Neuronal stem cell (in vitro differentiated cells): ENCODE data around the gene NCS1.

ENCODE experiments used
- DNase-seq: peaks from one replicate; pipeline ENCODE4 v3.0.0-alpha.2; 2013; ENCODE audit warnings: low spot score
- H2AFZ ChIP-seq: one replicate; pipeline ENCODE4 v1.6.1; 2013; ENCODE audit warnings: mild to moderate bottlenecking, low read length, inconsistent platforms
- H2AK5ac ChIP-seq: 2 replicates; pipeline ENCODE4 v1.6.1; 2013; ENCODE audit warnings: low read depth, mild to moderate bottlenecking, inconsistent platforms, low read length, moderate library complexity, mixed read lengths
- H2BK120ac ChIP-seq: 2 replicates; pipeline ENCODE4 v1.6.1; 2013; ENCODE audit warnings: low read depth, mild to moderate bottlenecking, inconsistent platforms, low read length, moderate library complexity, mixed read lengths
- H2BK12ac ChIP-seq: one replicate; pipeline ENCODE4 v1.6.1; 2013; ENCODE audit warnings: low read length, inconsistent platforms
- H2BK15ac ChIP-seq: 2 replicates; pipeline ENCODE4 v1.6.1; 2013; ENCODE audit warnings: mild to moderate bottlenecking, low read length, inconsistent platforms, mixed read lengths
- H2BK5ac ChIP-seq: one replicate; pipeline ENCODE4 v1.6.1; 2013; ENCODE audit warnings: inconsistent platforms, mild to moderate bottlenecking, low read length, moderate library complexity
- H3K14ac ChIP-seq: one replicate; pipeline ENCODE4 v1.6.1; 2013; ENCODE audit warnings: low read length, inconsistent platforms
- H3K18ac ChIP-seq: 2 replicates; pipeline ENCODE4 v1.6.1; 2013; ENCODE audit warnings: low read length, inconsistent platforms
- H3K23ac ChIP-seq: 2 replicates; pipeline ENCODE4 v1.6.1; 2013; ENCODE audit warnings: low read depth, mild to moderate bottlenecking, mixed read lengths, low read length, inconsistent platforms; ENCODE audit not compliant: poor library complexity
- H3K27ac ChIP-seq: replicated peaks from 3 replicates; pipeline ENCODE4 v1.5.1; 2013; ENCODE audit warnings: low read length, inconsistent platforms
- H3K27me3 ChIP-seq, 3 experiments: 2 replicates each; pipeline ENCODE4 v1.6.1; 2013; ENCODE audit warnings: low read length in 3 of 3, mild to moderate bottlenecking in 2 of 3, inconsistent platforms in 1 of 3, low read depth in 1 of 3, mixed read lengths in 1 of 3, moderate library complexity in 1 of 3; ENCODE audit not compliant: control insufficient read depth in 3 of 3, insufficient read depth in 3 of 3
- H3K36me3 ChIP-seq, 2 donors: replicated peaks in 1 of 2; 2 replicates each; pipeline ENCODE4 v1.6.1; 2013; ENCODE audit warnings: low read length in 2 of 2; ENCODE audit not compliant: control insufficient read depth in 2 of 2, insufficient read depth in 2 of 2
- H3K4ac ChIP-seq: 2 replicates; pipeline ENCODE4 v1.6.1; 2013; ENCODE audit warnings: inconsistent platforms, mild to moderate bottlenecking, low read length, moderate library complexity
- H3K4me1 ChIP-seq, 2 donors: 1 replicate in 1 of 2; 2 replicates in 1 of 2; pipeline ENCODE4 v1.6.1; 2013; ENCODE audit warnings: low read length in 2 of 2, low read depth in 1 of 2; ENCODE audit not compliant: control insufficient read depth in 2 of 2, insufficient read depth in 1 of 2
- H3K4me2 ChIP-seq: one replicate; pipeline ENCODE4 v1.6.1; 2013; ENCODE audit warnings: mild to moderate bottlenecking, low read length, inconsistent platforms; ENCODE audit not compliant: insufficient read depth, poor library complexity, severe bottlenecking
- H3K4me3 ChIP-seq, 2 donors: 2 replicates each; pipeline ENCODE4 v1.5.1; 2013; ENCODE audit warnings: low read length in 2 of 2, mild to moderate bottlenecking in 2 of 2, inconsistent platforms in 1 of 2, moderate library complexity in 1 of 2
- H3K79me1 ChIP-seq: one replicate; pipeline ENCODE4 v1.6.1; 2013; ENCODE audit warnings: low read depth, mild to moderate bottlenecking, inconsistent platforms, low read length, moderate library complexity
- H3K9ac ChIP-seq: one replicate; pipeline ENCODE4 v1.6.1; 2013; ENCODE audit warnings: mild to moderate bottlenecking, low read depth, low read length, inconsistent platforms; ENCODE audit not compliant: poor library complexity
- H3K9me3 ChIP-seq, 2 donors: replicated peaks in 1 of 2; 2 replicates each; pipeline versions ENCODE3 to v1.6.1; 2013; ENCODE audit warnings: low read length in 2 of 2, mild to moderate bottlenecking in 2 of 2, inconsistent platforms in 1 of 2, low read depth in 1 of 2, mixed read lengths in 1 of 2, moderate library complexity in 1 of 2; ENCODE audit not compliant: control insufficient read depth in 2 of 2, insufficient read depth in 1 of 2
- H4K8ac ChIP-seq: one replicate; pipeline ENCODE4 v1.6.1; 2013; ENCODE audit warnings: low read depth, mild to moderate bottlenecking, inconsistent platforms, low read length, moderate library complexity
- H4K91ac ChIP-seq: one replicate; pipeline ENCODE4 v1.6.1; 2013; ENCODE audit warnings: low read length, low read depth, mild to moderate bottlenecking, inconsistent platforms; ENCODE audit not compliant: poor library complexity
- WGBS, 2 donors: extraction: QIAGEN DNeasy Blood & Tissue Kit; methylation state at CpG; one replicate each; pipeline ENCODE4 v1.1.7; 2013; ENCODE audit warnings: missing lambda C conversion rate in 2 of 2, mixed read lengths in 1 of 2; ENCODE audit not compliant: insufficient read length in 2 of 2, insufficient replicate concordance in 1 of 2; ENCODE audit errors: extremely low coverage in 2 of 2; 5-methylcytosine and 5-hydroxymethylcytosine counted together

NCS1 gene

GRCh38 chr9:130185490-130186031 lies 13.4 kb downstream of the NCS1 start:
- H4K8ac ChIP-seq: no peak overlapping the region
- H4K91ac ChIP-seq: no peak overlapping the region
- peak overlapping the region in 1 of 2 donors; percentile 32 for H3K4me3 ChIP-seq
- H2AK5ac ChIP-seq: peak overlapping the region; percentile 92
- H3K4me1 ChIP-seq: peaks cover 40% of the 10 kb centered on the region in 2 donors
- peak overlapping the region; percentile 84 for H2AFZ ChIP-seq
- no peak for DNase-seq
- peak overlapping the region; percentile 84 for H2BK5ac ChIP-seq
- H3K9ac ChIP-seq: no peak overlapping the region
- H3K36me3 ChIP-seq: peaks cover 0 to under 1% of the 10 kb centered on the region in 2 donors
- H3K79me1 ChIP-seq: peaks cover 24% of the 10 kb centered on the region
- peak overlapping the region; percentile 88 for H2BK120ac ChIP-seq
- peak overlapping the region; percentile 89 for H3K4ac ChIP-seq
- H3K23ac ChIP-seq: no peak overlapping the region
- no peaks in the 10 kb centered on the region for H3K9me3 ChIP-seq
- no peak overlapping the region for H2BK12ac ChIP-seq
- H3K4me2 ChIP-seq: peak overlapping the region; percentile 44
- H3K27me3 ChIP-seq: no peaks in the 10 kb centered on the region
- WGBS, 2 donors: no CpG with 5 or more reads among the region's 17 CpGs
- H3K18ac ChIP-seq: peak overlapping the region; percentile 85
- no peak overlapping the region for H3K14ac ChIP-seq
- H2BK15ac ChIP-seq: no peak overlapping the region
- peak overlapping the region; percentile 82 for H3K27ac ChIP-seq

GRCh38 chr9:130186051-130186450 lies 13.8 kb downstream of the NCS1 start:
- Histone ChIP-seq H3K4me1 (peaks cover 40% of the 10 kb centered on the region in 2 donors), H2AFZ (peak overlapping the region; percentile 84), H2BK12ac (no peak overlapping the region), H2AK5ac (peak overlapping the region; percentile 92), H2BK15ac (no peak overlapping the region), H3K36me3 (no peaks in the 10 kb centered on the region), H3K18ac (peak overlapping the region; percentile 69), H3K9me3 (no peaks in the 10 kb centered on the region), H3K27ac (peak overlapping the region; percentile 82), H3K4ac (no peak overlapping the region), H3K14ac (no peak overlapping the region), H2BK120ac (peak overlapping the region; percentile 88), H2BK5ac (peak overlapping the region; percentile 84), H3K27me3 (no peaks in the 10 kb centered on the region), H4K91ac (no peak overlapping the region), H3K9ac (no peak overlapping the region), H3K79me1 (peaks cover 22% of the 10 kb centered on the region), H4K8ac (no peak overlapping the region), H3K4me2 (no peak overlapping the region), H3K4me3 (peak overlapping the region in 1 of 2 donors; percentile 32), H3K23ac (no peak overlapping the region)
- no peak for DNase-seq
- no CpG with 5 or more reads among the region's 6 CpGs for WGBS, 2 donors

- Histone ChIP-seq H3K79me1 (peaks cover 21% of the 10 kb centered on the region), H3K27me3 (no peaks in the 10 kb centered on the region), H2BK120ac (peak overlapping the region; percentile 58), H2AK5ac (peak overlapping the region; percentile 97), H2BK15ac (peak overlapping the region; percentile 87), H3K23ac (peak overlapping the region; percentile 94), H3K4me2 (peak overlapping the region; percentile 44), H3K27ac (no peak overlapping the region), H3K4ac (no peak overlapping the region), H3K4me1 (peaks cover 41% of the 10 kb centered on the region in 2 donors), H3K4me3 (no peak overlapping the region), H3K36me3 (no peaks in the 10 kb centered on the region), H3K18ac (peak overlapping the region; percentile 93), H2BK5ac (peak overlapping the region; percentile 77), H4K91ac (no peak overlapping the region), H3K9me3 (no peaks in the 10 kb centered on the region), H3K9ac (peak overlapping the region; percentile 67), H4K8ac (no peak overlapping the region), H2AFZ (no peak overlapping the region), H3K14ac (peak overlapping the region; percentile 94), H2BK12ac (peak overlapping the region; percentile 91)
- no CpG with 5 or more reads among the region's 25 CpGs for WGBS, 2 donors
- DNase-seq: no peak
Observed at GRCh38 chr9:130186839-130187522, 14.8 kb downstream of the NCS1 start.

GRCh38 chr9:130187523-130187846 lies 15.3 kb downstream of the NCS1 start:
- no peak for DNase-seq
- H3K4me1 ChIP-seq: peaks cover 42 to 46% of the 10 kb centered on the region in 2 donors
- no peak overlapping the region for H3K27ac ChIP-seq

More at GRCh38 chr9:130187523-130187846, 15.3 kb downstream of the NCS1 start:
- no peak overlapping the region for H3K4me3 ChIP-seq
- H2AK5ac ChIP-seq: peak overlapping the region; percentile 97
- H3K4ac ChIP-seq: peak overlapping the region; percentile 59
- H3K14ac ChIP-seq: peak overlapping the region; percentile 94
- H3K4me2 ChIP-seq: no peak overlapping the region
- H2BK15ac ChIP-seq: peak overlapping the region; percentile 81
- H2BK12ac ChIP-seq: peak overlapping the region; percentile 91
- no peak overlapping the region for H2AFZ ChIP-seq
- peak overlapping the region; percentile 93 for H3K18ac ChIP-seq
- peak overlapping the region; percentile 58 for H2BK120ac ChIP-seq
- H3K23ac ChIP-seq: peak overlapping the region; percentile 94
- H3K79me1 ChIP-seq: peaks cover 18% of the 10 kb centered on the region
- H4K8ac ChIP-seq: no peak overlapping the region
- no peak overlapping the region for H2BK5ac ChIP-seq
- H3K9me3 ChIP-seq: no peaks in the 10 kb centered on the region
- no peak overlapping the region for H4K91ac ChIP-seq
- WGBS, 2 donors: no CpG with 5 or more reads among the region's 9 CpGs
- no peaks in the 10 kb centered on the region for H3K27me3 ChIP-seq
- peak overlapping the region; percentile 67 for H3K9ac ChIP-seq
- H3K36me3 ChIP-seq: no peaks in the 10 kb centered on the region
